Measurements from ENCODE around the gene ONECUT3.
"Not testable (repeated sequence)": the region's sequence is repeated elsewhere in the genome, so short reads cannot be mapped to it uniquely, and the experiment has no call there.

Gene ONECUT3

DNA sequence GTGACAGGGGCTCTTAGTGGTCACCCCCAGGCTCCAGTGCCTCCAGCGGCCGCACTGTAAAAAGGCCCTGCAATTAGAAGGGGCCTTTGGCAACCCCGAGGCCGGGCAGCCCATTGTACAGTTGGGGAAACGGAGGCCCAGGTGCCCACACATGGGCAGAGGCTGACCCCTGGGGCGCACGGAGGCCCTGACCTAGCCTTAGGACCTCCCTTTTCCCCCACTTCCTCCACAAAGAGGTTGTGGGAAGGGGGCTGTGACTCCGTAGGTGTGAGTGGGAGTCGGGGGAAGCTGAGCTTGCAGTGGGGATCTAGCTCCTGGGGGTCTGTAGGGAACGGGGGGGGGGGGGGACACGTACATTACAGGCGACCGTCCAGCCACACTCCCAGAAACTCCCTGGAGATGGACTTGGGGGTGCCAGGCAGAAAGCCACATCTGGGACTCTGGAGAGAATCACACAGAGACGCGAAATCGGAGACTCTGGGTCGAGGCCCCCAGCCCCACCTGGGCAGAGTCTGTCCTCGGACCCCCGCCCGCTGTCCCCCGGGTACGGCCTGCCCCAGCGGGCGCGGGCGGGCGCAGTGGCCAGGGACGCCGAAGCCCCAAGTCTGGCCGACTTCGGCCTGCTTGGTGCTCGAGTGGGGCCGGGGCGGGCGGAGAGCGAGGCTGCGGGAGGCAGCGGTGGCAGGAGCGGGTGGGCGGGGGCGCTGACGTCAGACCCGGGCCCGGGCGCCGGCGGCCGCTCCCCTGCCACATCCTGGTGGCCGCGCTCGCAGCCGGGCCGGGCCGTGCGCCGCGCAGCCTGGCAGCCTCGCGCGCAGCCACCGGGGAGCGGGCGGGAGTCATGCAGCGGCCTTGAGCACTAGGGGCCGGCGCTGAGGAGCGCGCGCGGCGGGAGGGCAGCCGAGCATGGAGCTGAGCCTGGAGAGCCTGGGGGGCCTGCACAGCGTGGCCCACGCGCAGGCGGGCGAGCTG lies at the start of gene ONECUT3:
Gene ONECUT3, plus strand, starts transcription at position 750 of the 972 bp plus-strand sequence. Its CDS starts 157 bp downstream, at position 907.
- no peak for DNase-seq (ENCODE audit: extremely low read depth in 1 of 2, low read depth in 1 of 2)

DNA sequence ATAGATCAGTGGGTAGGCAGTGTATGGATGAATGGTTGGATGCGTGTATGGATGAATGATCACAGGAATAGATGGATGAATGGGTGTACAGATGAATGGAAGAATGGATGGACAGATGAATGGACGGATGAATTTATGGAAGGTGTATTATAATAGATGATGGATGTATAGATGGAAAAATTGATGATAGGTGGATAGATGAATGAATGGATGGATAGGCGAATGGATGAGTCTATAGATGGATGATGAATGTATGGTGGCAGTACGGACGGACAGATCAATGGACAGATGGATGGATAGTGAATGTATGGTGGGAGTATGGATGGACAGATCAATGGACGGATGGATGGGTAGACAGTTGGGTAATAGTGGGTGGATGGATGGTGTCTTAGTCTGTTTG lies 49.0 kb upstream of the ONECUT3 start:
- DNase-seq (ENCODE audit: extremely low read depth in 1 of 2, low read depth in 1 of 2), result no peak

DNA sequence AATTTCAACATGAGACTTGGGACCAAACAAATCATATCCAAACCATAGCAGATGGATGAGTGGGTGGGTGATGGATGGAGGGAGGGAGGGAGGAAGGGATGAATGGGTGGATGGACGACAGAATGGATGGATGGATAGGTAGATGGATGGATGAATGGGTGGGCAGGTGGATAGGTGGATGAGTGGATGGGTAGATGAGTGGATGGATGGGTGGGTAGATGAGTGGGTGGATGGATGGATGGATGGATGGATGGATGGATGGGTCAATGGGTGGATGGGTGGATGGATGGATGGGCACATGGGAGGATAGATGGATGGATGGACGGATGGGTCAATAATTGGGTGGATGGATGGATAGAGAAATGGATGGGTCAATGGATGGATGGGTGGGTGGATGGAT lies 47.9 kb upstream of the ONECUT3 start:
- no peak for DNase-seq (ENCODE audit: extremely low read depth in 1 of 2, low read depth in 1 of 2)

DNA sequence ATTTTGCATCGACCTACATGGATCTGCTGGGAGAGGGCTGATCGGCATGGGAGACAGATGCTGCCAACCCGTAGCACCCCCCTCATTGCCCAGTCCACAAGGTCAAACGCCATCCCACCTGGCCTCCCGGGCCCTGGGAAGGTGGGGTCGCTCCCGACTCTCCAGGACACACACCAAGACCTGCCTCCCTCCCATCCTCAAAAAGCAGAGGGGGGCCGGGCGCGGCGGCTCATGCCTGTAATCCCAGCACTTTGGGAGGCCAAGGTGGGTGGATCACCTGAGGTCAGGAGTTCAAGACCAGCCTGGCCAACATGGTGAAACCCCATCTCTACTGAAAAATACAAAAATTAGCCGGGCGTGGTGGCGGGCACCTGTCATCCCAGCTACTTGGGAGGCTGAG lies 46.7 kb upstream of the ONECUT3 start:
- not testable (repeated sequence) for DNase-seq (ENCODE audit: extremely low read depth in 1 of 2, low read depth in 1 of 2)

DNA sequence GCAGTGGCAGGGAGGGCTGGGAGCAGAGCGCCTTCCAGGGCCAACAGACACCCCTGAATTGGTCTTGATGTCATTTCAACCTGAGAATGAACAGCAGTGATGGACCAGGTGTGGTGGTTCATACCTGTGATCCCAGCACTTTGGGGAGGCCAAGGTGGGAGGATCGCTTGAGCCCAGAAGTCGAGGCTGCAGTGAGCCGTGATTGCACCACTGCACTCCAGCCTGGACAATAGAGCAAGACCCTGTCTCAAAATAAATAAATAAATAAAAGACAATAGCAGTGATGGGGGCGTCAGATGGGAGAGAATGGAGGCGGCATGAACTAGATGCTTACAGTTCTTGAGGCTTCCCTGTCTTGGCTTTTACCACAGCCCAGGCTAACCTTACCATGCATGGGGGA lies 46.1 kb upstream of the ONECUT3 start:
- no peak for DNase-seq (ENCODE audit: extremely low read depth in 1 of 2, low read depth in 1 of 2)

DNA sequence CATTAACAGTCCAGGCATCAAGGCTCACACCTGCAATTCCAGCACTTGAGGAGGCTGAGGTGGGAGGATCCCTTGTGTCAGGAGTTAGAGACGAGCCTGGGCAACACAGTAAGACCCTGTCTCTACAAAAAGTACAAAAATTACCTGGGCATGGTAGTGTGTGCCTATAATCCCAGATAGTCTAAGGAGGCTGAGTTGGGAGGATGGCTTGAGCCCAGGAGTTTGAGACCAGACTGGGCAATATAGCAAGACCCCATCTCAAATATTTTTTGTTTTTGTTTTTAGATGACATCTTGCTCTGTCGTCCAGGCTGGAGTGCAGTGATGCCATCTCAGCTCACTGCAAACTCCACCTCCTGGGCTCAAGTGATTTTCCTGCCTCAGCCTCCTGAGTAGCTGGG lies 40.1 kb upstream of the ONECUT3 start:
- no peak for DNase-seq (ENCODE audit: extremely low read depth in 1 of 2, low read depth in 1 of 2)

DNA sequence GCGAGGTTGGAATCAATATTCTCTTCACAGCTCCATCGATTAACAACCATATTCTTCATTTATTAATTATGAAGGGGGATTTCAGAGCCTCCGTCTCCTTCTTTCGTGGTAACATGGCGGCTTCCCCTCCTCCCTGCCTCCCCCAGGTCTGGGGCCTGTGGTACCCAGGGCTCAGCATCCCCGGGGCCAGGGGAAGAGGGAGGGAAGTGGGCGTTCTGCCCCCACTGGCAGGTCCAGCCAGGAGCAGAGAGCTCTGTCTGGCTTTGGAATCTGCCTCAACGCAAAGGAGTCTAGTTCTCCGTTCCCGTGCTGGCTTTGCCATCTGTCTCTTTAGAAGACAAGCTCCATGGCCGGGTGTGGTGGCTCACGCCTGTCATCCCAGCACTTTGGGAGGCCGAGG lies 37.8 kb upstream of the ONECUT3 start:
- no peak for DNase-seq (ENCODE audit: extremely low read depth in 1 of 2, low read depth in 1 of 2)

DNA sequence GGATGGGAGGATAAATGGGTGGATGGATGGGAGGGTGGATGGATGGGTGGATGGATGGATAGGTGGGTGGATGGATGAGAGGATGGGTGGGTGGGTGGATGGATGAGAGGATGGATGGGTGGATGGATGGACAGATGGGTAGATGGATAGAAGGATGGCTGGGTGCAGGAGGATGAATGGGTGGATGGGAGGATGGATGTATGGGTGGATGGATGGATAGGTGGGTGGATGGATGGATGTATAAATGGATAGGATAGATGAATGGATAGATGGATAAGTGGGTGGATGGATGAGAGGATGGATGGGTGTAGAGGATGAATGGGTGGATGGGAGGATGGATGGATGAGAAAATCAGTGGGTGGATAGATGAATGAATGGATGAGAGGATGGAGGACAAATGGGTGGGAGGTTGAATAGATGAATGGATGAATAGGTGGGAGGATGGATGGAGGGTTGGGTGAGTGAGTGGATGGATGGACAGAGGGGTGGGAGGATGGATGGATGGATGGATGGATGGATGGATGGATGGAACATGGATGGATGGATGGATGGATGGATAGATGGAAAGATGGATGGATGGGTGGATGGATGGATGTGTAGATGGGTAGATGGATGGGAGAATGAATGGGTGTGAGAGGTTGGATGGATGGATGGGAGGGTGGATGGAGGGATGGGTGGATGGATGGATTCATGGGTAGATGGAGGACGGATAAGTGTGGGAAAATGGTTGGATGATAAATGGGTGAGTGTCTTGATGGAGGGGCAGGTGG lies 35.9 kb upstream of the ONECUT3 start:
- DNase-seq (ENCODE audit: extremely low read depth in 1 of 2, low read depth in 1 of 2), result no peak

DNA sequence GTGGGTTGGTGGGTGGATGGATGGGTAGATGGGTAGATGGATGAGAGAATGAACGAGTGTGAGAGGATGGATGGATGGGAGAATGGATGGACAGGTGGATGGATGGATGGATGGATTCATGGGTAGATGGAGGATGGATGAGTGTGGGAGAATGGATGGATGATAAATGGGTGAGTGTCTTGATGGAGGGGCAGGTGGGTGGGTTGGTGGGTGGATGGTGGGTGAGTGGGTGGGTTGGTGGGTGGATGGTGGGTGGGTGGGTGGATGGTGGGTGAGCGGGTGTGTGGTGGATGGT lies 35.4 kb upstream of the ONECUT3 start:
- DNase-seq (ENCODE audit: extremely low read depth in 1 of 2, low read depth in 1 of 2), result no peak

DNA sequence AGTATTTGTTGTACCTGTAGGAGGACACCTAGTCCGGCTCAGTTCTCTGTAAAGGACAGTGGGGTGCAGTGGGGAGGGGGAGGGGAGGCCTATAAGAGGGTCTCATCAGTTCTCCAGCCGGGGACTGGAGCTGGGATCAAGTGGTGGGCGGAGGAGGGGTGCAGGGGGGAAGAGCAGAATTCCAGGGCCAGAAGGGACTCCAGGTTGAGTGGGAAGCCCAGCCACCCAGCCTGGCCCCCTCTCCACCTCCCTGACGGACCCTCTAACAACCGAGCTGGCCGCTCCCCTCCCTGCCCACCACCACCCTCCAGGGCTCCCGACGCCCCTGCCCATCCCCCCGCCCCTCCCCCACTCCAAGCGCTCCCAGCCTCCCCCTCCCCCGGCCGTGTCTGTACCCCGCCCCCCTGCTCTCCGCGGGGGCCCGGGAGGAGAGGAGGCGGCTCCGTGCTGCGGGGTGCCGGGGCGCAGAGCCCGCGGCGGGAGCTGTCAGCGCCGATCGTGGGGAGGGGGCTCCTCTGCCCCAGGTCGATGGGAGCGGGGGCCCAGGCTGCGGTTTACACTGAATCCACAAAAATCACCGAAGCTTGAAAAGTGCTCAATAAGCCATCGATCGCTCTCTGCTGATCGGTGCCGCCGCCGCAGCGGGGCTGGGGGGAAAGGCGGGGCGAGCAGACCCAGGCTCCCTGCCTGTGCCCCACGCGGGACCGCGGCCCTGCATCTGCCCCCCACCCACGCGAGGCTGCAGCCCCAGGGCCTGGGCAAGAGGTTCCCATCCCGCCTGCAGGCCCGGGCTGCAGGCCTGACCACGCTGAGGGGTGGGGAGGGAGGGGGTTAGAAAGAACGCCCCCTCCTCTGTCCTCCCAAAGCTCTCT lies 34.6 kb upstream of the ONECUT3 start:
- no peak for DNase-seq (ENCODE audit: extremely low read depth in 1 of 2, low read depth in 1 of 2)

DNA sequence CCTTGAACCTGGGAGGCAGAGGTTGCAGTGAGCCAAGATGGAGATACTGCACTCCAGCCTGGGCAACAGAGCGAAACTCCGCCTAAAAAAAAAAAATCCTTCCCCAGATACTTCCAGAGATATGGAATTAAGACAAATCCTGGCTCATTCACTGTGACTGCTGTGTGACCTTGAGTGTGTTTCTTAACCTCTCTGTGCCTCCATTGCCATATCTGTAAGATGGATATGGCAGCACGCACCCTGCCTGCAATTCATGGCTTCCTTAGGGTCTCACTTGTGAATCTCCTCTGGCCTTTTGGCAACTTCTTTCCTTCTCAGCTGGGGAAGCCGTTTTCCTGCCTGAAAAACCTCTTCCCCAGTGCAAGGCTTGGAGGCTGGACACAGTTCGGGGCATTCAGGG lies 33.8 kb upstream of the ONECUT3 start:
- DNase-seq (ENCODE audit: extremely low read depth in 1 of 2, low read depth in 1 of 2), result no peak

DNA sequence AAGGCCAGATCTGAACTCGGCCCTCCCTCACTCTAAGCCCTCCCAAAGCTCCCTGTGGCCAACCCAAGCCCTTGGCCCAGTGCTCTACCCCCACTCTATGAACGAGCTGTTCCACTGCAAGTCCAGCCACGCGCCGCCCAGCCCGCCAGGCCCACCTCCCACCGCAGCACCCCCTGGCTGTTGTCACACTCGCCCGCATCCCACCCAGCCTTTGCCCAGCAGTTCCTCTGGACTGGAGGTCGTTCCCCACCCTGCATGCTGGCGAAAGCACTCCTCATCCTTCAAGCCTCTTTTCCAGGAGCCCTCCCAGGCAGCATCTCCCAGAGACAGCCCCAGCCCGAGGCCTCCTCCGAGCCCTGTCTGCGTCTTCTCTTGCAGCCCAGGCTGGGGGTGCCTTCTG lies 33.1 kb upstream of the ONECUT3 start:
- no peak for DNase-seq (ENCODE audit: extremely low read depth in 1 of 2, low read depth in 1 of 2)

DNA sequence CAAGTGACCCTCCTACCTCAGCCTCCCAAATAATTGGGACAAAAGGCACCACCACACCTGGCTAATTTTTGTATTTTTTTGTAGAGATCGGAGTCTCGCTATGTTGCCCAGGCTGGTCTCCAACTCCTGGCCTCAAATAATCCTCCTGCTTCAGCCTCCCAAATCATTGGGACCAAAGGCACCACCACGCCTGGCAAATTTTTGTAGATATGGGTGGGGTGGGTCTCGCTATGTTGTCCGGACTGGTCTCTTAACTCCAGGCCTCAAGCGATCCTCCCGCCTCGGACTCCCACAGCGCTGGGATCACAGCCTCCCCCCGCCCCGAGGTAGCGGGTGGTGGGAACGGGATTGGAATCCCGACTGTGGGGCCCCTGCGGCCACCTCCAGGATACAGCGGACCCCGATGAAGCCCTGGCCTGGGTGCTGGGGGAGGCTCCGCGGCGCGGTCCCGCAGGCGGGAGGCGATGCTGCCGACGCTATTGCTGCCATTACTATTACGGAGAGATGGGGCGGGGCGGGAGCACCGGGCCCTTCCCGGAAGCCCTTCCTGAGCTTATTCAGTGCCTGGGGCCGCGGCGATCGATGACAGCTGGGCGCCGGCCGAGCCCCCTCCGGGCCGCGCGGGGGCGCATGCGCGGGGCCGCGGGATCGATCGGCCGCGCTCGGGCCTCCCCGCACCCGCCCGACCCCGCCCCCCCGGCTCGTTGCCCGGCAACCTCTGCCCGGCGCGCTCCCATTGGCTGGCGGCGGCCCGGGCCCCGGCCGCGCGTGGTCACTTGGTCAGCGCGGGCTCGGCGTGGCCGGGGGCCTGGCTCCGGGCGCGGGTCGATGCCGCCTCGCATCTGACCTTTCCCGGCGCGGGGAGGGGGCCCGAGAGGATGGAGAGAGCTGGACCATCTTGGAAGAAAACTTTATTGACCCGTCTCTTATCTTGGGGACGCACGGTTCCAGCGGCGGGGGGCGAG lies 27.9 kb upstream of the ONECUT3 start:
- peak in 1 of 2 donors; percentile 30 for DNase-seq (ENCODE audit: extremely low read depth in 1 of 2, low read depth in 1 of 2)

DNA sequence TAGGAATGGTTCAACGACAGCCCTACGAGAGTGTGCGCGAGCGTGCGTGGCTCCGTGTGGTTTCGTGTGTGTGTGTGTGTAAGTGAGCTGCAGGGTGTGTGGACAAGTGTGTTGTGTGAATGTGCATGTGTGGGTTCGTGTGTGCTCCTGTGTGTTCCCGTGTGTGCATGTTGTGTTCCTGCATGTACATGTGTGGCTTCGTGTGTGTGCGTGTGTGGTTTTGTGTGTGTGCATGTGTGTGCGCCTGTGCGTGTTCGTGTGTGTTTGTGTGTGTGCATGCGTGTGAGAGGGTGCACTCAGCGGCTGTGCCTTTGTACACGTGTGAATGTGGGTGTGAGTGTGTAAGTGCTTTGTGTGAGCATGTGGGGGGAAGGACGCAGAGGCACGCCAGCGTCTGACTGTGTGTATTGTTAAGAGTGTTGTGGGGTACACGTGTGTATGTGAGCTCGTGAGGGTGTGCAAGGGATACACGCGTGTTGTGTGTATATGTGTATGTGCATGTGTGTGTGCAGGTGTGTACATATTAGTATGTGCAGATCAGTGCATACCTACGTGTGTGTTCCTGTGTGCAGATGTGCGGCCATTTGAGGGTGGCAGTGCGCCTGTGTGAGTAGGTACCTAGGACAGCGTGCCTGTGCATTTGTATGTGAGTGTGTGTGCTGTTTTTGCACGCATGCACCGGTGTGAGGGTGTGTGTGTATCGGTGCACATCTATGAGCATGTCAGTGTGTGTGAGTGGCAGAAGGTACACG lies 24.3 kb upstream of the ONECUT3 start:
- no peak for DNase-seq (ENCODE audit: extremely low read depth in 1 of 2, low read depth in 1 of 2)

DNA sequence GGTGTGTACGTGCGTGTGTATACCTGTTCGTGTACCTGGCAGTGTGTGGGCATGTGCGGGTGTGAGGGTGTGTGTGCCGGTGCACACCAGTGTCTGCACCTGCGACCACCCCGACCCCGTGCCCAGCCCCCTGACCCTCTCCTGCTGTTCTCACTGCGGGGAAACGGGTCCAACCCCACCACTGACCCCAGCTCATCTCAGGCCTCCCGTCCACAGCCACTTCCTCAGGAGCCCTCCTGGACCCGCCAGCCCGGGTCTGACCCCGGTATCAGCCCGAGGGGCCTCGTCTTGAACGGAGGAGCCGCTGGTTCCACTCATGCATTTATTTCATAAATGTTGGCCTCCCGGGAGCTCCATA lies 23.8 kb upstream of the ONECUT3 start:
- no peak for DNase-seq (ENCODE audit: extremely low read depth in 1 of 2, low read depth in 1 of 2)

DNA sequence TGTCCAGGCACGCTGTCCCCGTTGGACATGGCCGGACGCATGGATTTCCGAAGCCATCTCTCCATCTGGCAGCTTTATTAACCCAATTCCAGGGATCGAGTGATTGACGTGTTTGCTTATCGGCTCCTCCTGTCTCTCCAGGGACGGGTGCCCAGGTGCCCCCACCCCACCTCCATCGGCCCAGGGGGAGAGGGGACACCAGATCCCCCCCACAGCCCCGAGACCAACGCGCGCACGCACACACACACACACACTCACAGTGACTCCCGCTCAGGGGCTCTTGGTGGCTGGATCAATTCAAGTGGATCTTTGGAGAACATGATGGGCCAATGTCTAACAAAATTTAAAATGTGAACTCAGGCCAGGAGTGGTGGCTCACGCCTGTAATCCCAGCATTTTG lies 23.1 kb upstream of the ONECUT3 start:
- DNase-seq (ENCODE audit: extremely low read depth in 1 of 2, low read depth in 1 of 2), result no peak

DNA sequence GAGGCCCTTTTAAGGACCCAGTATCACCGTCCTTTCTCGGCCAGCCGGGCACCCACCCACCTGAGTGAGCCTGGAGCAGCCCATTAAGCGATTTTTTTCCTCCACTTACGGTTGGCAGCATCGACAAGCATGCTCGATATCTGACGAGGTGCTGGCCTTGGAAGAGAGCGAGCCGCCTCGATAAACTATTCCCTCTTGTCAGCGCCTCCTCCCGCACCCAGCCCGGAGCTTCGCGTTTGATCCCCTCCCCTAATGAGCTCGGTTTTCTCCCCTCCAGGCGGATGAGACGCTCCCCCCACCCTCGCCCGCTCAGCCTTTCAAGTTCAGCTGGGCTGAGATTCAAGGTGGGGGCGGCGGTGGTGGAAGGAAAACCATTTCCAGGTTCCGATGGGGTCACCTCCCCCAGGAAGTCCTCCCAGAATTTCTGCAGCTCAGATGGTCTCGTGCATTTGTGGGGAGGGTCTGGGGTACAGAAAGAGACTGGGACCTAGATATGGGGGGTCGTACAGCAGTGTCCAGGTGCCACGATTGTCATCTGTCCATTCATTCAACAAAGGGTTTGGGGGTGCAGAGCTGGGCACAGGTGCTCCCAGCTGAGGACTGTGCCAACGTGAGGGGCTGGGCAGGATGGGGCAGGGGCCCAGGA lies 18.9 kb upstream of the ONECUT3 start:
- no peak for DNase-seq (ENCODE audit: extremely low read depth in 1 of 2, low read depth in 1 of 2)

DNA sequence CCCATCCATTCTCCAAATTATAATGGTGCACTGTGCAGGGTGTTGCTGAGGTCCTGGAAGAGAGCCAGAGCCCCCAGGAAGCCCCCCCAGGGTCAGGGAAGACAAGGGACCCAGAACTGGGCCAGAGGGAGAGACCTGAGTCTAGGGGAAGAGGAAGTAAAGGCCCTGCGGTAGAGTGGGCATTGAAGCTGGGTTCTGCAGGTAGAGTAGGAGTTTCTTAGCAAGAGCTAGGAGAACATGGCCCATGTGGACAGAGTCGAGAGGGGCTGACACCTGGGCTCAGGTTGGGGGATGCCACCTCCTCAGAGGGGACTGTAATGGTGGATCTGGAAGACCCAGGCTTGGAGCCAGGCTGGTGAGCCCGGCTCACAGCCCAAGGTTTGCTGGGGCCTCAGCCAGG lies 17.0 kb upstream of the ONECUT3 start:
- no peak for DNase-seq (ENCODE audit: extremely low read depth in 1 of 2, low read depth in 1 of 2)

DNA sequence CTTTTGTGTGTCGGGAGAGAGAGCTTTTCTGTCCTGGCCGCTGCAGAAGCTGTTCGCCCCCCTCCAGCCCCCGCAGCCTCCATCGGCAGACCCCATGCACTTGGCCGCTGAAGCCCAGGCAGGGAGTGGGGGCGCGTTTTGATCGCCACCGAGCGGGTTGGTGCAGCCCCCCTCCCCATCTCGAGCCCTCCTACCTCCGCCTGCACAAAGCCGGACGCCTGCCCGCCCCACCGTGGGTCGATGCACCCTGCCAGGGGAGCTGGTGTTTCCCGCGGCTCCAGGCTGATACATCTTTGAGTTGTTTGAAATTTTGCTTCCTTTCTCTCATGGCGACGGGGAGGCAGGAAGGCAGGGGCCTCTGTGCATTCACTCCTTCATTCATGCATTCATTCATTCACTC lies 16.4 kb upstream of the ONECUT3 start:
- DNase-seq (ENCODE audit: extremely low read depth in 1 of 2, low read depth in 1 of 2), result no peak

Data from stimulated activated CD8-positive, alpha-beta memory T cell treated with anti-CD3 and anti-CD28 coated beads, Interleukin-7, amount 100 ng/mL, for 48 hours (primary cell).